Fibroblast of upper back skin (primary cell): ENCODE results near the gene COL18A1.

Experiments used
- DNase-seq: peaks from one replicate; pipeline ENCODE4 v3.0.0-alpha.2; 2013

Gene COL18A1

DNA sequence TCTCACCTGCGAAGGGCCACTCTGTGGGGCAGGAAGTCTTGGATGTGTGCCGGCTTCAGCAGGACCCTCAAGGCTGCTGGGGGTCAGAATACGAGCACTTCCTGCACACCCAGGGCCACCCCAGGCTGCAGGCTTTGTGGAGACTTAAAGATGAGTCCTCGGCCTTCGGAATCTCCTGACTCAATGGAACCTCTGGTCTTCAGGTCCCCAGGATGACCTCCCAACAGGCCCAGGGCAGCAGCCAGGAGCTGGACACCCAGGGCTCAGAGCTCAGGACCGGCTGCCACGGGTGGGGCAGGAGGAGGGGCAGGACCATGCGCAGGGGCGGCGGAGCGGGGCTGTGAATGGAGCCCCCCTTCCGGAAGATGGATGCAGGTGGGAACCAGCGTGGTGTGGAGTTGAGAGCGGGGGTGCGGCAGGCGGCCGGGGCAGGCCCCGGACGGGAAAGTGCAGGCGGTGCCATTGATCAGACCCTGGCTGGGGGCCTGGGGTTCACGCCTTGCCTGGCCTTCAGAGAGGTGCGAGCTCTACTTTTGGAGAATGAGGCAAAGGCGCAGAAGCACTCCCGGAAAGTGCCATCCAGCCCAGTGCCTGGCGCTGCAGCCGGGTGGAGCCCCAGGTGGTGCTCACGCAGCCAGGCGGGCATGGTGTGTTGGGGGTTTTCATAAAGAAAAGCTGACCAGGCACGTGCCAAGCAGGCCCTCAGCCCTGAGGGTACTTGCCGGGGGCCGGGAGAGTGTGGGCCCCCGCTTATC is 10.4 kb downstream of the COL18A1 start:
- DNase-seq, result no peak

DNA sequence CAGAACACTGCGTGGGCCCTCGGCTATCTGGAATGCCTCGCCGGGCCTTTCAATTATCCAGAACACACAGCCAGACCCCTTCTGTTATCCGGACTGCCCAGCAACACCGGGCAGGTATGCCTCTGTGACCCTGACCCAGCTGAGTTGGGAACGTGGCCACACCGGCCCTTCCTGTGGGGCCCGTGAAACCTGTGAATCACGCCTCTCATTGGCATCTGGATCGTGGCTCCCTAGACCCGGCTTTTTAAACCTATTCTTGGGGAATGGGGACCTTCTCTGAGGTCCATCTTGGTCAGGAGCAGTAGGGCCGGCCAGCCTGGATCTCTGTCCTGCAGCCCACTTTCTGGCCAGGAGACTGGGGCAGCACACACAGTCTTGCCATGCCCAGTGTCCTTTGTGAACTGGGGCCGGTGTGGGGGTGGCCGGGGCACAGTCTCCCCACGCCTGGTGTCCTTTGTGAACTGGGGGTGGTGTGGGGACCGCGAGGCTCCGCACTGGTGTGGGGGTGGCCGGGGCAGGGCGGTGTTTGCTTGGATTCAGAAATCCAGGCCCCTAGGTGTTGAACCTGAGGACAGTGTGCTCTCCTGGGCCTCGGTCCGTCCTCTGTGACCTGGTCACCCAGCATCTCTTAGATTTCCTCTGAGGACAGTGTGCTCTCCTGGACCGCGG is 11.1 kb downstream of the COL18A1 start:
- no peak for DNase-seq

DNA sequence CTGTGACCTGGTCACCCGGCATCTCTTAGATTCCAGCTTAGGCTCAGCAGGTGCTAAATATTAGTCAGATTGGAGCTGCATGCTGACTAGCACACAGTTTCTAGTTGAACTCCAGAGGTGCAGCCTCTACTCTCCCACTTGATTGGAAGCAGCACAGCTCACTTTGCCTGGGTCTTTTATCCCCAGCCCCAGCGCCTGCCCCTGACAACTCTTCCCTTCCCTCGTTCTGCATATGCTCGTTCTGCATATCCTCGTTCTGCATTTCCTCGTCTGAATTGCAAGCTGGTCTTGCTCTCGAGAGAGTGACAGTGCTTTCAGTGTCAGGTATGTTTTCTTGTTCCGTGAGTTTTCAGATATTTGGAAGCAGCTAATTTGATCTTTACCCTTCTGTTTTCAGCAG is 11.7 kb downstream of the COL18A1 start:
- DNase-seq, result no peak

DNA sequence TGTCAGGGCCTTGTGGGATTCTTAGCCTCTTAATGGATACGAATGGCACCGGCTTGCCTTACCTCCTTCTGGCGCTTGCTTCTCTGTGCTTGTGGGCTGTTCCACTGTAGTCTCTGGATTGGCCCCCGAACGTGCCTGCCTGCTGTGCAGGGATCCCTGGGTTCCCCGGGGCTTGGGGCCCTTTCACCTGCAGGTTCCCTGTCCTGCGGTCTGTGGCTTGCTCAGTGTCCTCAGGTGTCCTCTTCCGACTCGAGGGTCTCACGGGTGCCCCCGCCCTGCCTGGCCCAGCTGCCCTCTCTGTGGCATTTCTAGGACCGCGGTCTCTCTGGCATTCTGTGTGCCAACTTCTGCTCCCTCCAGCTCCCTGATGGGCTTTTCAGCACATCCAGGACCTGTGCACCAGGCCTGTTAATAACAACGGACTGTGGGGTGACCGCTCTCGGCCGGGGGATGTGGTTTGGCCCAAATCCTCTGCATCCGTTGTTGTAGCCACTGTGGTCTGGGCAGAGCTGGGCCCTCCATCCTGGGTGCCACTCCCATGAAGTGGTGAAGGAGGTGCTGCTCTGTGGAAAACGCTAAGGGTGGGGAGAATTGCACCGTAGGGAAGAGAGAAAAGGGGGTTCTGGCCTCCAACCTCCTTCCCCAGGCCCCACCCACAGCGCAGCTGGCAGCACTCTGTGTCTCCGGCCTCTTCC is 12.4 kb downstream of the COL18A1 start:
- no peak for DNase-seq

DNA sequence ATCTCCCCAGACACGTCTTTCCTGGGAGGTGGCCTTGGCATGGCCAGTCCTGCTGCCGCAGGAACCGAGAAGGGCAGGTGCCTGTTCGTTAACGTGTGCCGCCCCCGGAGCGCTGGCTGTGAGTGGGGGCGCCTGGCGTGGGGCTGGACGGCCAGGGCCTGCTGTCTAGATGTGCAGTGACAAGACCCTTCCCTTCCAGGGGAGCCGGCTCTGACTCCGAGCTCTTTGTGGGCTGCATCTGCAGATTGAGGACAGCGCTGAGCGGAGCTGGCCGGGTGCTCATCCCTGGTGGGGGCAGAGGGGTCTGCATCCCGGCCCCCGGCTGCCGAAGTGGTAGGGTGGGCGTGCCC is 13.0 kb downstream of the COL18A1 start:
- DNase-seq, result no peak

DNA sequence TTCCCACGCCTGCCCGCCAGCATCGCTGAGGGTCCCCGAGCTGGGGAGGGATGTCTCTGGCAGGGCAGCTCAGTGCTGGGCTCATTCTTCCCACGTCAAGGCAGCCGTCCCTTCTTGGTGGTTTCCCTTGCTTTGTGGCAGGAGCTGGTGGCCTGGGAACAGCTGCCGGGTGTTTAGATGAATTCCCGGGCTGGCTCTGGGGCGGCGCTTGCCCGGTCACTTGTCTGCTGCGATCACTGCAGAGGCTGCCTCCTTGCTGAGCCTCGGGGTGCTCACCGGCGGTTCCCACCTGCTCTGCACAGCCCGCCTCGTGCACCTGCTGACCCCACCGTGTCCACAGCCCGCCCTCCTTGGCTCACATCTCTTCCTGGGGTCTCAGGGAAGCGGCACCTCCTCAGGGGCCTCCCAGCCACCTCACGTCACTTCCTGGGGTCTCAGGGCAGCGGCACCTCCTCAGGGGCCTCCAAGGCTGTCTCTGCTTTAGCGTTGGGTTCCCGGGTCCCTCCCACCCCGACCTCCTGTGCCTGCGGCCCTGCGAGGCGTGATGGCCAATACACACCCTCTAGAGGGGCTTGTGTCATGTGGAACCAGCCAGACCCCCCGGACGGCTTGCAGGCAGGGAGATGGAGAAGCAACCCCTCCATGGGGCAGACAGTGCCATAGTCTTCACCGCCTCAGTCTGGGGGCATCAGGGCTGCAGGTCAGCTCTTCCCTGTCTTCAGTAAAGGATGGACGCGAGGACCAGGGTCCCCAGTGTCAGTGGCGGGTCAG is 13.5 kb downstream of the COL18A1 start:
- DNase-seq, result no peak

DNA sequence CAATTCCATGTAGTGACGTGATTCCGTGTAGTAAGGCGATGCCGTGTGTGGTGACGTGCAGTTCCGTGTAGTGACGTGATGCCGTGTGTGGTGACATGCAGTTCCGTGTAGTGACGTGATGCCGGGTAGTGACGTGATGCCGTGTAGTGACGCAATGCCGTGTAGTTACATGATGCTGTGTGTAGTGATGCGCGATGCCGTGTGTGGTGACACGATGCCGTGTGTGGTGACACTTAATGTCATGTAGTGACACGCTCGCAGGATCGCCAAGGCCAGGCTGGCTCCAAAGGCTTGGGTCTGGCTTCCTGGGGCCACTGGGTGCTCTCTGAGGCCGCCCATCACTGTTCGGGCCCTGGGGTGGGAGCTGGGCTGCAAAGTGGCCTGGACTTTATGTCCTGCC is 14.2 kb downstream of the COL18A1 start:
- DNase-seq, result no peak

DNA sequence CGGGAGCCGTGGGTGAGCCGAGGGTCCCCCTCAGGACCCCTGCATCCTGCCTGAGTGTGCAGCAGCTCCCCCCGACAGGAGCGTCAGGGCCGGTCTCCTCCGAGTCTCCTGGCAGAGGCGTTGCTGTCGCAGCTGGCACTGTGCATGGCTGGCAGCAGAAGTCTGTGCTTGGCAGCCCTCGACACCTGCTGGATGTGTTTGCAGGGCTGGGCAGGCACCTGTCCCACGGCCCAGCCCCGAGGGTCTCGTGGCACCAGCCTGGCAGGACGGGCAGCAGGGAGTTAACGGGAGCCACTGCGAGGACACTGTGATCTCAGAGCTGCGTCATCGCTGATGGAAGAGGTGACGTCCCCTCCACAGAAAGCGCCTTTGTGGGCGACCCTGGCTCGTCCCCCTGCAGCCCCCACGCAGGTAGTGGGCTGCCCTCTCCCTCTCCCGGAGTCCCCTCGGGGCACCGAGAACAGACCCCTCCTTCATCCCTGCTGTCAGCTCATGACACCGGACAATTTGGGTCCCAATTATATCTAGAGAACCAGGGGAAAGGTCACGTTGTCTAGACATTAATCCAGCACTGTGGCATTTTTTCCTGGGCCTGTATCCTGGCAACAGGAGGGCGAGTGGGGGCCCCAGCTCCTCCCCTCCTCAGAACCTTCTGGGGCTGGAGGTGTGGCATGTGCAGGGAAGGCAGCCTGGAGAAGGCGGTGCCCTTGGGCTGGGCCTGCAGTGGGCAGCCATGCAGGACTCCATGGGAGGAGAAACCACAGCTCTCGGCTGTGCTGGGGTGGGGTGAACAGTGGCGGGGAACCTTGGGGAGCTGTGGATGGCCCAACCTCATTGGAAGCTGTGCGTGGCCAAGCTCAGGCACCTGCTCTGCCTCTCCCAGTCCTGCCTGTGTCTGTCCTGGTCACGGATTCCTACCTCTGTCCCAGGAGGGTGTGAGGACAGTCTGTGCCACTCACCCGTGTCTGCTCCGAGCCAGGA is 15.4 kb downstream of the COL18A1 start:
- DNase-seq, result no peak

DNA sequence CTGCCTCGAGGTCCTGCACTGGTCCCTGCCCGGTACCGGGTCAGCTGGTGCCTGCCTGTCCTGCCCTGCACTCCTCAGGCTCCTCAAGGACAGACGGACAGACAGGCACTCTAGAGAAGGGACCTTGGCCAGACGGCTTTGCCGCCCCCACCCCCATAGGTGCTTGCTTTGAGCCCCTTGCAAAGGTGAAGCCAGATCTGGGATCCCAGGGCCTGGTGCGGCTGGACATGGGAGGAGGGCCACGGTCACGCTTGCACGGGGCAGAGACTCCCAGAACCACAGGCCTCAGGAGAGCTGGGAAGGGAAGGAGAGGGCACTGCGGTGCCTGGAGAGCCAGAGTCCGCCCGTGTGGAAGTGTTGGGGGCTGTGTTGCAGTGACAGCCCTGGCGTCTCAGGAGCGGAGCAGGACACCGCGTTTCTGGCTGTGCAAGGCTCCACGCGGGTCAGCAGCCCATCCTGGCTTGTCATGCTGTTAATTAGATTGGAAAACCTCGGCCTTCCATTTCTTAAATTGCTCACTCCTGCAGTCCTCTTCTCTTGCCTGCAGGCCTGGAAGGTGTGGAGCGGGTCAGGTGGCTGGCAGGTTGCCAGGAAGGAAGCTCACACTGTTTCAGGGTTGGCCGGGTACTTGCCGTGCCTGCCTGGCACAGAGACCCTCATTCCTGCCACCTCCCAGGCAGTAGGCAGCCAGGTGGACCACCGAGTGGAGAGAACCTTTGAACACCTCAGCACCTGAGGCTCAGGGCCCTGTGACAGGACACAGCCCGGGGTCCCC is 16.3 kb downstream of the COL18A1 start:
- DNase-seq, result no peak

DNA sequence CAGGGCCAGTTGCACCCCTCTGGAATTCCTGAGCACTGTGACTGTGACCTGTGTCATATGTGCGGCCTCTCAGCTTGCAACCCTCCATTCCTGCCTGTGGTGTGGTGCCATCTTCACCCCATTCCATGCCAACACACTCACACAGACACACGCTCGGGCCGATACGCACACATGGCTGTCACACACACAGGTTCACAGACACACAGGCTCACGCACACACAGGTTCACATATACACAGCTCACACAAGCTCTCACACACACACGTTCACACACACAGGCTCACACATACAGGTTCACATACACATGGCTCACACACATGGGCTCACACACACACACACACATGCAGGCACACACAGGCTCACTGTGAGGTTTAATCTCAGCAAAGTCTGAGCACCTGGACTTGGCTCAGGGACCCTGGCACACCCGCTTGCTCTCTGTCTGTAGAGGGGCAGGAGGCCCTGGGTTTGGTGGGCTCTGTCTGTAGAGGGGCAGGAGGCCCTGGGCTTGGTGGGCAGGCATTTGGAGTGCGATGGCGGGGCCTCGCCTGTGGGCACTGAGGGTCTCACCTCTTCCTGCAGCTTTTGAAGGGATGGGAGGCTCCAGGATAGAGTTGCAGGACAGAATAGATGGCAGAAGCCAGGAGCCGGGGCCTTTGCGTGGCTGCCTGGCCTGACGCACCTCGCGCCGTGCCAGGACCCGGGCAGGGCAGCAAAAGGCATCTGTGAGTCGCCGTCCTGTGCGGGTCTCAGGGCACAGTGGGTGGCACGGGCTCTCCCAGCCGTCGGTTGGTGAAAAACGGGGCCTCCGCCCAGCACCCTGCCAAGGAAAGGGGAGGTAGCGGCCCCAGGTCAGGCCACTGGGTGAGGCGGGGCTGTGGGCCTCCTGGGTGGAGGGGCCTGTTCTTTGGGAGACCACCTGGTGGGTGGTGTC is 17.1 kb downstream of the COL18A1 start:
- DNase-seq, result no peak

DNA sequence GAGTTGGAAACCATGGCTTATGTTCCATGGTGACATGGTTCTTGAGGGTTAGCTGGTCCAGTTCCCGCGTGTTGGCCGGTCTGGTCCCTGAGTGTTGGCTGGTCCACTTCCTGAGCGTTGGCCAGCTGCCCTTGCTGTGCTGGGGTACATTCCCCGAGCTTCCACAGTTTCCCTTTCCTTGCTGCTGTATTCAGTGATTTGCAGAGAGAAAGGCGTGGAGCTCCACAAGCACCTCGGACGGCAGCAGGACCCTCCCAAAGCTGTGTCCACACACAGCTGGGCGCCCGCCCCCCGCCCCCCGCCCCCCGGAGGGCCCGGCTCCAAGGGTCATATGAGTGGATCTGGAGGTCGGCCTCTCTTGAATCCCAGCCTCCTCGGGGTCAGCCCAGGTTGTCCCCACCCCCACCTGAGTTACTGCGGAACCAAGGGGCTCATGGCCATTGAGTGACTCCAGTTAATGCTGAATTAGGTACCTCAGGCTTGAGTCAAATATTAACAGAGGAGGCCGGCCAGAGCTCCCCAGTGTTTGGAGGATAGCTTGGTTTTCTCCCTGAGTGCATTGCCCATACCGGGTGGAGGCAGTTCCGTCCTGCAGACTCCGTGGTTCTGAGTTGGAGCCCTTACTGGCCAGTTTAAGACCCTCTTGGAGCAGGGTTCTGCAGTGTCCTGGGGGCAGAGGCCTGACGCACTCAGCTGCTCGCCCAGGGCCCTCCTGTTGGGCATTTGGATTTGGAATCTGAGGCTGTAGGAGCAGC is 18.4 kb downstream of the COL18A1 start:
- no peak for DNase-seq

DNA sequence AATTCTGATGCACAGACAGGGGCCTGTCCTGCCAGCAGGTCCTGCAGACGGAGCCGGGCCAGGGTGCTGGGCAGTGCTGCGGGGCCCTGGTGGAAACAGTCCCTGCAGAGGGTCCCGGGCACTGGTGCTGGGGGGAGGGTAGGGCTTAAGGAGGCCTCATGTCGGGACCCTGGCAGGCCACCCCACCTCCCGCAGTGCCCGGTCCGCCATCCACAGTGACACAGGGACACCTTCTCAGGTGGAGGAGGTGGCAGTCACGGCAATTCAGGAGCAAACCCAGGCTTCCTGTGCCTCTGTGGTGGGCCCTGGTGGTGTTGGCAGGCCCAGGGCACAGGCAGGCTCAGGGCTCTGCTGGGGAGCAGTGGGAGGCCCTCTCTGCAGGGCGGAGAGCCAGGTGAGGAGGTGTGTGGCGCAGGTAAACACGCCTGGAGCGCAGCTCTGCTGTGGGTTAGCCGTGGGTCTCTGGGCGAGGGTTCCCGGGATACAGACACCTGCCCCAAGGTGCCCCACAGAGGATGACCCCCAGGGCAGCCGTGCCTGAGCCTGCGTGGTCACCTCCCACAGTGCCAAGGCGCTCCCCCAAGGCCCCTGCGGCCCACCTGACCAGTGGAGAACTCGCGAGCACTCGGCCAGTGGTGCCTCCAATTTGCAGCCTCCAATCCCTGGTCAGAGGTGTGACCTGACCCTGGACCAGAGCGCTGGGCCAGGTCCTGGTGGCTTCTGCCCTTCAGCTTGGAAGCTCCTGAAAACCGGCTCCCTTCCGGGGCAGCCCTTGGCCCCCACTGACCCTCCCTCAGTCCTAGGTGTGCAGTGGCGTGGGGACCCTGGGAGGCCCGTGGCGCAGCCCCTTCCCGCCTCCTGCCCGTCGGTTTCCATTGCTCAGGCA is 19.2 kb downstream of the COL18A1 start:
- DNase-seq, result no peak

DNA sequence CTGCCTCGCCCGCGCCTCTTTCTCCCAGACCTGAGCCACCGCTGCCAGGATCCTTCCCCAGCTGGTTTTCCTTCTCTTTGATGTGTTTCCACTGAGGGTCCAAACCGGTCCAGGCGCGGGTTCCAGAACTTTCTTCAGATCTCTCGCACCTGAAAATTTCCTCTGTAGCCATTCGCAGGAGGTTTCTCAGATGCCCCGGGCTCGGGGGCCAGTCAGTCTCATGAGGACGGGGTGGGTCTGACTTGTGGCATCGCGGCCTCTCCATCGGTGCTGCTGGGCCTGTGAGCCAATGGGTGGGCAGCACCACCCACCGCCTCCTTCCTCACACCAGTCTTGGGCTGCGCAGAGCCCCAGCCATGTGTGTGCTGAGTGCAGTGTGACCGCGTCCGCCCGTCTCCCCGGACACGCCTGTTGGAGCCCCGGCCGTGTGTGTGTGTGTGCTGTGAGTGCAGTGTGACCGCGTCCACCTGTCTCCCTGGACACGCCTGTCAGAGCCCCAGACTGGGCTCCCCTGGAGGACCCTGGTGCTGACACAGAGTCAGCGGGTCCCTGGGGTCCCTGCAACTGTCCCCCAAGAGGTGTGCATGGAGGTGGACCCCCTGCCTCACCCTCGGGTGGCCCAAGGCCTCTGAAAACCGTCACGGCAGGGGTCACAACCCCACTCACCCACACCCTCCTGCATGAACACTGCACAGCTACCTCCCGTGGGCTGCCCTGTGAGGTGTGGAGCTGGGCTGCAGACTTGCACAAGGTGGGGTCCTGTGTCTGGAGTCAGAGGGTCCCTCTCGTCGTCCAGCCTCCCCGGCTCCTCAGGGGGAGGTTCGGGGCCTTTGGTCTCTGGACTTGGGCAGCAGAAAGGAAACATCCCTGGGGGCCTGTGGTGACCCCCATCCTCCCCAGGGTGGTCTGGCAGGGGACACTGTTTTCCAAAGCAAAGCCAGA is 20.2 kb downstream of the COL18A1 start:
- no peak for DNase-seq

DNA sequence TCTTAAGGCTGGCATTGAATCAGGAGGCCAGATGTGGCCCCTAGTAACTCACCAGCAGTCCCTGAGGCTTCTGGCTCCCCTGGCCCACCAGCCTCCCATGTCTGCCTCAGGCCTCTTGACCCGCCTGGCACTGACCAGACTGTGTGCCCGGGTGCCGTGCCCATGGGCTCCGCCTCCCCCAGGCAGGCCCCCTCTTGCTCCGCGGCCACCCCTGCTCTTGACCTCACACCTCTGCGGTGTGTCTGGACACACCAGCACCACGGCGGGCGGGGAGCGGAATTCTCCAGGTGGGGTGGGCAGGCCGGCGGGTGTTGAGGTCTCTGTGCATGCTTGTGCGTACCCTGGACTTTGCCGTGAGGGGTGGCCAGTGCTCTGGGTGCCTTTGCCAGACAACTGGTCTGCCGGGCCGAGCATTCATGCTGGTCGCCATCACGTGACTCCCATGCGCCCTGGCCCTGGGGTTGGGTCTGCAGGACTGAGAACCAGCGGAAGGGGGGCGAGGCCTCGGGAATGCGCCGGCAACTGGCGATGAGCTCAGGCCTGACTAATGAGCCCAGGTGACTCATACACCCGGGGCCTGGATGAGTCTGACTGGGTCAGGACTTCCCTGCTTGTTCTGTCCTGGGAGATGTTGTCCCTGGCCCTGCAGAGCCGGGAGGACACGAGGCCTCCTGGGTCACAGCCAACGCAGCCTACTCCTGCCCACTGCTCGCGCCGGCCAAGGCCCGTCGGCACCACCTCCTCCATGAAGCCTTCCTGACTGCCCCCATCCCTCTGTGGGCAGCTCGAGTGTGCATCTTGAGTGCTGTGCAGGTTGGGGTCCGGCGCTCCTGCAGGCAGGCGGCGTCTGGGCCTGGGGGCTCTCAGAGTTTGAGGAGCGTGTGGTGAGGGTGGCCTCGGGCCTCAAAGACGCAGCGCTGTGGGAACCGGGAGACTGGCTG is 22.6 kb downstream of the COL18A1 start:
- DNase-seq, result peak; percentile 86

DNA sequence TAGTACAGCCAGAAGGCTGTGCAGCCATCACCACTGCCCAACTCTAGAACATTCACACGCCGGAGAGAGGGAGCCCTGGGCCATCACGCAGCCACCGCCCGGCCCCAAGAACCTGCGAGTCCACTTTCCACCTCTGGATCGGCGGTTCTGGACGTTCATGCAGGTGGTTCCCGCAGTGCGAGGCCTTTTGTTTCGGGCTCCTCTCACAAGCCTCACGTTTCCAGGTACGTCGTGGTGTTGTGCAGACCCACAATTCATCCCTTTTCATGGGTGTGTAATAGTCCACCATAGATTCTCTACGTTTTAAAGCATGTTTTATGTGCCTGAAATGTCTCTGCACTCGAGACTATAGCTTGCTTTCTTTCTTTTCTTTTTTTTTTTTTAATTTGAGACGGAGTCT is 23.6 kb downstream of the COL18A1 start:
- no peak for DNase-seq
